OCI-LY3 (cell line): Measurements from ENCODE around the gene TMEM39B.

Source experiments
- H2AFZ ChIP-seq: fragments of 200-600, 300-600 bp; shearing (Covaris generic); 2 replicates; pipeline ENCODE4 v1.6.0; 2014; ENCODE audit warnings: antibody characterized with exemption, low read depth, low read length
- H3K27ac ChIP-seq: fragments of 200-600, 300-600 bp; sonication (generic); 2 replicates; pipeline ENCODE4 v1.5.1; 2014; ENCODE audit warnings: mild to moderate bottlenecking, low read length, moderate library complexity, mixed read lengths
- H3K27me3 ChIP-seq: fragments of 200-600, 300-600 bp; sonication (generic); 2 replicates; pipeline ENCODE4 v1.6.1; 2014; ENCODE audit warnings: low read depth, low read length, mixed read lengths
- H3K36me3 ChIP-seq: fragments of 200-600, 300-600 bp; sonication (generic); replicated peaks from 2 replicates; pipeline ENCODE3; 2014; ENCODE audit warnings: low read depth, low read length, mixed read lengths
- H3K4me1 ChIP-seq: fragments of 300-600, 200-600 bp; sonication (generic); 2 replicates; pipeline ENCODE4 v1.6.1; 2014; ENCODE audit warnings: low read length, mixed read lengths
- H3K4me2 ChIP-seq: fragments of 200-600, 300-600 bp; sonication (generic); 2 replicates; pipeline ENCODE4 v1.6.1; 2014; ENCODE audit warnings: low read length, mixed read lengths
- H3K4me3 ChIP-seq: fragments of 300-600, 200-600 bp; sonication (generic); 2 replicates; pipeline ENCODE4 v1.5.1; 2014; ENCODE audit warnings: antibody characterized with exemption, mild to moderate bottlenecking, low read length, moderate library complexity
- H3K79me2 ChIP-seq: fragments of 300-600, 200-600 bp; shearing (Covaris generic); 2 replicates; pipeline ENCODE4 v1.6.1; 2014; ENCODE audit warnings: mild to moderate bottlenecking, low read length, mixed read lengths
- H3K9ac ChIP-seq: fragments of 300-600, 200-600 bp; shearing (Covaris generic); 2 replicates; pipeline ENCODE4 v1.6.0; 2014; ENCODE audit warnings: mild to moderate bottlenecking, low read length, moderate library complexity
- H3K9me3 ChIP-seq: fragments of 200-600, 300-600 bp; shearing (Covaris generic); 2 replicates; pipeline ENCODE4 v1.6.1; 2014; ENCODE audit warnings: low read length, mixed read lengths; ENCODE audit not compliant: insufficient read depth
- H4K20me1 ChIP-seq: fragments of 200-600, 300-600 bp; sonication (generic); 2 replicates; pipeline ENCODE4 v1.6.1; 2016; ENCODE audit warnings: low read length, mixed read lengths; ENCODE audit not compliant: insufficient read depth
- EZH2phosphoT487 ChIP-seq: fragments of 200-600 bp; shearing (Covaris generic); IDR thresholded peaks from 2 replicates; pipeline ENCODE4 v1.6.1; 2018; ENCODE audit warnings: antibody characterized with exemption, mixed run types, low read depth
- TF ChIP-seq, protein P1 (sequence below): fragments of 200-600, 300-600 bp; sonication (generic); IDR thresholded peaks from 2 replicates; pipeline ENCODE4 v1.5.1; 2014; ENCODE audit warnings: antibody characterized with exemption, low read length, low read depth

The TMEM39B gene

DNA sequence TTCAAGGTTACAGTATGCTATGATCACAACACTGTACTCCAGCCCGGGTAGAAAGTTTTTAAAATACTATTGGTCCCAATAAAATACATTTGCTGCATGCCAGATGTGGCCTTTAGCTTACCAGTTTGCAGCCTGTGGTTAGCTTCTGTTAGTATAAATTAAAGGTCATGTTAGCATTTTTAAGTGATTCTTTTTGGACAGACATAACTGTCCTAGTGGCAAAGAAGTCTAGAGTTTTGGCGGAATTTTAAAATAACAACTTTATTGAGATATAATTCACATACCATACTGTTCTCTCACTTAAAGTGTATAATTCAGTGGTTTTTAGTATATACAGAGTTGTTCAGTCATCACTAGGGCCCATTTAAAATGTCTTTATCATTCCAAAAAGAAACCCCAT, 24.3 kb upstream of the TMEM39B start:
- H2AFZ ChIP-seq, result no peak overlapping the region
- H3K79me2 ChIP-seq, result no peaks in the 10 kb centered on the region
- no peaks in the 10 kb centered on the region for H3K27me3 ChIP-seq
- no peaks in the 10 kb centered on the region for H3K9me3 ChIP-seq
- TF ChIP-seq EZH2phosphoT487, result no peak
- TF ChIP-seq, protein P1, sequence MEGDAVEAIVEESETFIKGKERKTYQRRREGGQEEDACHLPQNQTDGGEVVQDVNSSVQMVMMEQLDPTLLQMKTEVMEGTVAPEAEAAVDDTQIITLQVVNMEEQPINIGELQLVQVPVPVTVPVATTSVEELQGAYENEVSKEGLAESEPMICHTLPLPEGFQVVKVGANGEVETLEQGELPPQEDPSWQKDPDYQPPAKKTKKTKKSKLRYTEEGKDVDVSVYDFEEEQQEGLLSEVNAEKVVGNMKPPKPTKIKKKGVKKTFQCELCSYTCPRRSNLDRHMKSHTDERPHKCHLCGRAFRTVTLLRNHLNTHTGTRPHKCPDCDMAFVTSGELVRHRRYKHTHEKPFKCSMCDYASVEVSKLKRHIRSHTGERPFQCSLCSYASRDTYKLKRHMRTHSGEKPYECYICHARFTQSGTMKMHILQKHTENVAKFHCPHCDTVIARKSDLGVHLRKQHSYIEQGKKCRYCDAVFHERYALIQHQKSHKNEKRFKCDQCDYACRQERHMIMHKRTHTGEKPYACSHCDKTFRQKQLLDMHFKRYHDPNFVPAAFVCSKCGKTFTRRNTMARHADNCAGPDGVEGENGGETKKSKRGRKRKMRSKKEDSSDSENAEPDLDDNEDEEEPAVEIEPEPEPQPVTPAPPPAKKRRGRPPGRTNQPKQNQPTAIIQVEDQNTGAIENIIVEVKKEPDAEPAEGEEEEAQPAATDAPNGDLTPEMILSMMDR, result no peak
- H3K27ac ChIP-seq, result no peak overlapping the region
- H3K36me3 ChIP-seq, result peaks cover 46% of the 10 kb centered on the region
- no peak overlapping the region for H3K9ac ChIP-seq
- H3K4me1 ChIP-seq, result no peaks in the 10 kb centered on the region
- H3K4me2 ChIP-seq, result no peak overlapping the region
- H4K20me1 ChIP-seq, result no peaks in the 10 kb centered on the region
- no peak overlapping the region for H3K4me3 ChIP-seq

- no peaks in the 10 kb centered on the region for H4K20me1 ChIP-seq
- H3K27ac ChIP-seq, result no peak overlapping the region
- no peak overlapping the region for H3K4me2 ChIP-seq
- H3K79me2 ChIP-seq, result no peaks in the 10 kb centered on the region
- TF ChIP-seq, protein P1, result no peak
- no peak for TF ChIP-seq EZH2phosphoT487
- no peak overlapping the region for H2AFZ ChIP-seq
- H3K9ac ChIP-seq, result no peak overlapping the region
- no peaks in the 10 kb centered on the region for H3K27me3 ChIP-seq
- H3K4me1 ChIP-seq, result no peaks in the 10 kb centered on the region
- peaks cover 39% of the 10 kb centered on the region for H3K36me3 ChIP-seq
- H3K4me3 ChIP-seq, result no peak overlapping the region
- no peaks in the 10 kb centered on the region for H3K9me3 ChIP-seq
These were observed 21.0 kb upstream of the TMEM39B start for GRCh38 chr1:32051706-32052105.

DNA sequence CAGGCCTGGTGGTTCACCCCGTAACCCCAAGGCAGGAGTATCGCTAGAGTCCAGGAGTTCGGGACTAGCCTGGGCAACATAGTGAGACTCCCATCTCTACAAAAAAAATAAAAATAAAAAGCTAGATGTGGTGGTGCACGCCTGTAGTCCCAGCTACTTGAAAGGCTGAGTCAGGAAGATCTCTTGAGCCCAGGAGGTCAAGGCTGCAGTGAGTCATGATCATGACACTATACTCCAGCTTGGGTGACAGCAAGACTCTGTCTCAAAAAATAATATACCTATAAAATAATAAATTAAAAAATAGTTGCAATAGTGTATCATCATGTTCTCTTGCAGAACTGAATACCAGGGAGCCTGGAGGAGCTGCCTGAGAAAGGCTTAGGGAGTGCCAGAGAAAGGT, 19.9 kb upstream of the TMEM39B start:
- H3K36me3 ChIP-seq, result peaks cover 36% of the 10 kb centered on the region
- H4K20me1 ChIP-seq, result no peaks in the 10 kb centered on the region
- TF ChIP-seq EZH2phosphoT487, result no peak
- TF ChIP-seq, protein P1, result no peak
- no peak overlapping the region for H3K9ac ChIP-seq
- no peak overlapping the region for H3K27ac ChIP-seq
- H3K27me3 ChIP-seq, result no peaks in the 10 kb centered on the region
- H3K4me1 ChIP-seq, result no peaks in the 10 kb centered on the region
- H3K9me3 ChIP-seq, result no peaks in the 10 kb centered on the region
- H3K79me2 ChIP-seq, result no peaks in the 10 kb centered on the region
- no peak overlapping the region for H3K4me2 ChIP-seq
- H2AFZ ChIP-seq, result no peak overlapping the region
- no peak overlapping the region for H3K4me3 ChIP-seq

GRCh38 chr1:32055416-32055815, 17.3 kb upstream of the TMEM39B start:
- no peak overlapping the region for H3K9ac ChIP-seq
- no peaks in the 10 kb centered on the region for H3K4me1 ChIP-seq
- no peaks in the 10 kb centered on the region for H3K27me3 ChIP-seq
- H2AFZ ChIP-seq, result no peak overlapping the region
- H3K9me3 ChIP-seq, result no peaks in the 10 kb centered on the region
- H4K20me1 ChIP-seq, result no peaks in the 10 kb centered on the region
- no peak overlapping the region for H3K4me3 ChIP-seq
- no peaks in the 10 kb centered on the region for H3K79me2 ChIP-seq
- H3K27ac ChIP-seq, result no peak overlapping the region
- peaks cover 38% of the 10 kb centered on the region for H3K36me3 ChIP-seq
- TF ChIP-seq EZH2phosphoT487, result no peak
- TF ChIP-seq, protein P1, result no peak
- no peak overlapping the region for H3K4me2 ChIP-seq
